Effector memory CD4-positive, alpha-beta T cell (primary cell): Measurements from ENCODE around the gene PRKAR2B.
"Not testable (repeated sequence)": the region's sequence is repeated elsewhere in the genome, so short reads cannot be mapped to it uniquely, and the experiment has no call there.

Experiments used
- DNase-seq, 3 donors: peaks; one replicate each; pipeline ENCODE4 v3.0.0-alpha.2; 2020
- H3K27ac ChIP-seq: 2 replicates; pipeline ENCODE4 v1.7.0; 2013; ENCODE audit warnings: mild to moderate bottlenecking, low read length, moderate library complexity; ENCODE audit not compliant: insufficient read depth, poor library complexity, severe bottlenecking
- H3K27me3 ChIP-seq: replicated peaks from 2 replicates; pipeline ENCODE4 v1.7.0; 2013; ENCODE audit warnings: mild to moderate bottlenecking, low read length; ENCODE audit not compliant: insufficient read depth, control insufficient read depth, poor library complexity, severe bottlenecking
- H3K36me3 ChIP-seq: 2 replicates; pipeline ENCODE4 v1.7.0; 2013; ENCODE audit warnings: mild to moderate bottlenecking, low read length, moderate library complexity; ENCODE audit not compliant: control insufficient read depth, insufficient read depth
- H3K4me1 ChIP-seq: 2 replicates; pipeline ENCODE4 v1.7.0; 2013; ENCODE audit warnings: low read length, mild to moderate bottlenecking; ENCODE audit not compliant: control insufficient read depth, insufficient read depth, poor library complexity, severe bottlenecking
- H3K4me3 ChIP-seq: 2 replicates; pipeline ENCODE4 v1.7.0; 2013; ENCODE audit warnings: low read length, low read depth, mild to moderate bottlenecking; ENCODE audit not compliant: insufficient read depth, poor library complexity, severe bottlenecking
- H3K9me3 ChIP-seq: 2 replicates; pipeline ENCODE4 v1.7.0; 2013; ENCODE audit warnings: mild to moderate bottlenecking, low read length, moderate library complexity; ENCODE audit not compliant: control insufficient read depth

The PRKAR2B gene

GRCh38 chr7:107046491-107047259, 2.2 kb downstream of the PRKAR2B start:
- peaks cover 9% of the 10 kb centered on the region for H3K4me1 ChIP-seq

GRCh38 chr7:107047902-107048782, 3.6 kb downstream of the PRKAR2B start:
- H3K27me3 ChIP-seq: no peaks in the 10 kb centered on the region
- H3K36me3 ChIP-seq: no peaks in the 10 kb centered on the region
- peaks cover 9% of the 10 kb centered on the region for H3K4me1 ChIP-seq
- H3K4me3 ChIP-seq: no peak overlapping the region
- H3K27ac ChIP-seq: no peak overlapping the region
- H3K9me3 ChIP-seq: no peaks in the 10 kb centered on the region
- no peak for DNase-seq

More at GRCh38 chr7:107046491-107047259, 2.2 kb downstream of the PRKAR2B start:
- no peaks in the 10 kb centered on the region for H3K36me3 ChIP-seq
- H3K9me3 ChIP-seq: no peaks in the 10 kb centered on the region
- no peaks in the 10 kb centered on the region for H3K27me3 ChIP-seq
- DNase-seq: no peak
- H3K4me3 ChIP-seq: no peak overlapping the region
- H3K27ac ChIP-seq: no peak overlapping the region

GRCh38 chr7:107048783-107049418, 4.4 kb downstream of the PRKAR2B start:
- H3K4me3 ChIP-seq: no peak overlapping the region
- no peaks in the 10 kb centered on the region for H3K27me3 ChIP-seq
- DNase-seq: no peak
- peaks cover 9% of the 10 kb centered on the region for H3K4me1 ChIP-seq
- no peak overlapping the region for H3K27ac ChIP-seq
- H3K36me3 ChIP-seq: no peaks in the 10 kb centered on the region
- no peaks in the 10 kb centered on the region for H3K9me3 ChIP-seq

GRCh38 chr7:107049480-107049879, 5.0 kb downstream of the PRKAR2B start:
- H3K27ac ChIP-seq: no peak overlapping the region
- no peaks in the 10 kb centered on the region for H3K9me3 ChIP-seq
- no peak for DNase-seq
- no peak overlapping the region for H3K4me3 ChIP-seq
- H3K36me3 ChIP-seq: no peaks in the 10 kb centered on the region
- H3K4me1 ChIP-seq: peaks cover 9% of the 10 kb centered on the region
- H3K27me3 ChIP-seq: no peaks in the 10 kb centered on the region

GRCh38 chr7:107049971-107050532, 5.5 kb downstream of the PRKAR2B start:
- no peak overlapping the region for H3K27ac ChIP-seq
- DNase-seq: no peak
- no peaks in the 10 kb centered on the region for H3K27me3 ChIP-seq
- H3K4me1 ChIP-seq: peaks cover 7% of the 10 kb centered on the region
- H3K9me3 ChIP-seq: no peaks in the 10 kb centered on the region
- no peaks in the 10 kb centered on the region for H3K36me3 ChIP-seq
- H3K4me3 ChIP-seq: no peak overlapping the region

- DNase-seq: no peak
- Histone ChIP-seq H3K9me3 (no peaks in the 10 kb centered on the region), H3K4me1 (no peaks in the 10 kb centered on the region), H3K27ac (no peak overlapping the region), H3K36me3 (no peaks in the 10 kb centered on the region), H3K4me3 (no peak overlapping the region), H3K27me3 (no peaks in the 10 kb centered on the region)
These were observed 6.9 kb downstream of the PRKAR2B start for GRCh38 chr7:107051376-107051775.

- H3K27ac ChIP-seq, H3K9me3 ChIP-seq, H3K36me3 ChIP-seq, H3K27me3 ChIP-seq, H3K4me1 ChIP-seq, H3K4me3 ChIP-seq, DNase-seq: not testable (repeated sequence)
These were observed 10.5 kb downstream of the PRKAR2B start for GRCh38 chr7:107054965-107055364.

- H3K27me3 ChIP-seq, H3K4me1 ChIP-seq, H3K36me3 ChIP-seq, H3K9me3 ChIP-seq, DNase-seq, H3K4me3 ChIP-seq, H3K27ac ChIP-seq: not testable (repeated sequence)
These were observed 11.6 kb downstream of the PRKAR2B start for GRCh38 chr7:107056058-107056457.

GRCh38 chr7:107056728-107057473, 12.4 kb downstream of the PRKAR2B start:
- Histone ChIP-seq H3K27ac (no peak overlapping the region), H3K36me3 (no peaks in the 10 kb centered on the region), H3K27me3 (no peaks in the 10 kb centered on the region), H3K9me3 (no peaks in the 10 kb centered on the region), H3K4me1 (no peaks in the 10 kb centered on the region), H3K4me3 (no peak overlapping the region)
- no peak for DNase-seq
